Loucy (cell line): Measurements from ENCODE around the gene HEPN1.

Experiments
- H2AFZ ChIP-seq: fragments of 200-600 bp; sonication (generic); 2 replicates; pipeline ENCODE4 v1.6.0; 2016; ENCODE audit warnings: antibody characterized with exemption, mild to moderate bottlenecking, low read length, moderate library complexity
- H3F3A ChIP-seq: fragments of 200-600 bp; 2 replicates; pipeline ENCODE4 v1.6.0; 2016; ENCODE audit warnings: antibody characterized with exemption, low read depth, mild to moderate bottlenecking
- H3K27me3 ChIP-seq: fragments of 200-600 bp; sonication (generic); 2 replicates; pipeline ENCODE4 v1.6.1; 2014; ENCODE audit warnings: low read length, mild to moderate bottlenecking; ENCODE audit not compliant: insufficient read depth, poor library complexity, severe bottlenecking
- H3K36me3 ChIP-seq: fragments of 200-600 bp; sonication (generic); 2 replicates; pipeline ENCODE4 v1.6.1; 2016; ENCODE audit warnings: low read length; ENCODE audit not compliant: insufficient read depth
- H3K4me1 ChIP-seq: fragments of 200-600 bp; sonication (generic); 2 replicates; pipeline ENCODE4 v1.5.1; 2014; ENCODE audit warnings: low read length, mild to moderate bottlenecking; ENCODE audit not compliant: insufficient read depth, poor library complexity, severe bottlenecking
- H3K4me2 ChIP-seq: fragments of 200-600 bp; sonication (generic); 2 replicates; pipeline ENCODE4 v1.6.0; 2014; ENCODE audit warnings: antibody characterized with exemption, low read length, low read depth, mild to moderate bottlenecking; ENCODE audit not compliant: poor library complexity, severe bottlenecking
- H3K4me3 ChIP-seq: fragments of 200-600 bp; sonication (generic); 2 replicates; pipeline ENCODE4 v1.5.1; 2014; ENCODE audit warnings: low read length, mild to moderate bottlenecking, mixed read lengths; ENCODE audit not compliant: poor library complexity, severe bottlenecking
- H3K79me2 ChIP-seq: fragments of 200-600 bp; sonication (generic); 2 replicates; pipeline ENCODE4 v1.6.1; 2014; ENCODE audit warnings: low read length; ENCODE audit not compliant: insufficient read depth
- H3K9ac ChIP-seq: fragments of 200-600 bp; sonication (generic); 2 replicates; pipeline ENCODE4 v1.6.0; 2014; ENCODE audit warnings: mild to moderate bottlenecking, low read depth, low read length, moderate library complexity; ENCODE audit not compliant: poor library complexity, severe bottlenecking
- H3K9me2 ChIP-seq: fragments of 200-600 bp; sonication (generic); replicated peaks from 2 replicates; pipeline ENCODE4 v1.6.1; 2016; ENCODE audit warnings: low read depth, low read length, mixed read lengths
- H3K9me3 ChIP-seq: fragments of 200-600 bp; sonication (generic); 2 replicates; pipeline ENCODE4 v1.6.1; 2014; ENCODE audit warnings: mild to moderate bottlenecking, antibody characterized with exemption, low read length, low read depth; ENCODE audit not compliant: insufficient read depth
- H4K20me1 ChIP-seq: fragments of 200-600 bp; sonication (generic); 2 replicates; pipeline ENCODE4 v1.6.0; 2014; ENCODE audit warnings: antibody characterized with exemption, low read length, mild to moderate bottlenecking; ENCODE audit not compliant: insufficient read depth, poor library complexity, severe bottlenecking
- EZH2phosphoT487 ChIP-seq: fragments of 200-600 bp; IDR thresholded peaks from 2 replicates; pipeline ENCODE4 v1.6.1; 2018; ENCODE audit warnings: antibody characterized with exemption, mild to moderate bottlenecking, moderate library complexity, borderline replicate concordance
- TF ChIP-seq, protein P1 (sequence below): fragments of 200-600 bp; sonication (generic); conservative IDR thresholded peaks from 2 replicates; pipeline ENCODE4 v1.5.1; 2014; ENCODE audit warnings: mild to moderate bottlenecking, antibody characterized with exemption, low read length

The HEPN1 gene

DNA sequence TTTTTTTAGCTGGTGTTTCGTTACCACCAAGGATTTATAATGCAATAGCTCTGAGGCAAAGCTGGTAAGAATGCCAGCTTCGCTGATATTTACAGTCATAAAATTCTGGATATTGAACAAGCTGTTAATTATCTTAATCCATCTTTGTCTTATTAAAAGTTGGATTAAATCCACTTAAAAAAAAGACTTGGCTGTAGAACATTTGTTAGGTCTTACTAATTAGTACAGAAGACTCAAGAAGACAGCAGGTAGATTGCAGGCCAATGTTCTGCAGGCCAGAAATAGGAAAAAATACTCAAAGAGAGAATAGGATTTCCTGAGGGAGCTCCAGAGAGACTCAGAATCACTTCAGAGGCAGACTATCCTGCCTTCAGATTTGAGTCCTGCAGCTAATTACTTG is 28.9 kb upstream of the HEPN1 start:
- no peak for TF ChIP-seq EZH2phosphoT487
- TF ChIP-seq, protein P1, sequence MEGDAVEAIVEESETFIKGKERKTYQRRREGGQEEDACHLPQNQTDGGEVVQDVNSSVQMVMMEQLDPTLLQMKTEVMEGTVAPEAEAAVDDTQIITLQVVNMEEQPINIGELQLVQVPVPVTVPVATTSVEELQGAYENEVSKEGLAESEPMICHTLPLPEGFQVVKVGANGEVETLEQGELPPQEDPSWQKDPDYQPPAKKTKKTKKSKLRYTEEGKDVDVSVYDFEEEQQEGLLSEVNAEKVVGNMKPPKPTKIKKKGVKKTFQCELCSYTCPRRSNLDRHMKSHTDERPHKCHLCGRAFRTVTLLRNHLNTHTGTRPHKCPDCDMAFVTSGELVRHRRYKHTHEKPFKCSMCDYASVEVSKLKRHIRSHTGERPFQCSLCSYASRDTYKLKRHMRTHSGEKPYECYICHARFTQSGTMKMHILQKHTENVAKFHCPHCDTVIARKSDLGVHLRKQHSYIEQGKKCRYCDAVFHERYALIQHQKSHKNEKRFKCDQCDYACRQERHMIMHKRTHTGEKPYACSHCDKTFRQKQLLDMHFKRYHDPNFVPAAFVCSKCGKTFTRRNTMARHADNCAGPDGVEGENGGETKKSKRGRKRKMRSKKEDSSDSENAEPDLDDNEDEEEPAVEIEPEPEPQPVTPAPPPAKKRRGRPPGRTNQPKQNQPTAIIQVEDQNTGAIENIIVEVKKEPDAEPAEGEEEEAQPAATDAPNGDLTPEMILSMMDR, result no peak
- H2AFZ ChIP-seq, result no peak overlapping the region
- H3K4me3 ChIP-seq, result no peak overlapping the region
- H3K36me3 ChIP-seq, result no peaks in the 10 kb centered on the region
- H3K27me3 ChIP-seq, result no peaks in the 10 kb centered on the region
- no peaks in the 10 kb centered on the region for H4K20me1 ChIP-seq
- no peaks in the 10 kb centered on the region for H3K9me2 ChIP-seq
- no peaks in the 10 kb centered on the region for H3K9me3 ChIP-seq
- no peaks in the 10 kb centered on the region for H3F3A ChIP-seq
- H3K4me2 ChIP-seq, result no peak overlapping the region
- H3K79me2 ChIP-seq, result no peaks in the 10 kb centered on the region
- no peak overlapping the region for H3K9ac ChIP-seq
- no peaks in the 10 kb centered on the region for H3K4me1 ChIP-seq

DNA sequence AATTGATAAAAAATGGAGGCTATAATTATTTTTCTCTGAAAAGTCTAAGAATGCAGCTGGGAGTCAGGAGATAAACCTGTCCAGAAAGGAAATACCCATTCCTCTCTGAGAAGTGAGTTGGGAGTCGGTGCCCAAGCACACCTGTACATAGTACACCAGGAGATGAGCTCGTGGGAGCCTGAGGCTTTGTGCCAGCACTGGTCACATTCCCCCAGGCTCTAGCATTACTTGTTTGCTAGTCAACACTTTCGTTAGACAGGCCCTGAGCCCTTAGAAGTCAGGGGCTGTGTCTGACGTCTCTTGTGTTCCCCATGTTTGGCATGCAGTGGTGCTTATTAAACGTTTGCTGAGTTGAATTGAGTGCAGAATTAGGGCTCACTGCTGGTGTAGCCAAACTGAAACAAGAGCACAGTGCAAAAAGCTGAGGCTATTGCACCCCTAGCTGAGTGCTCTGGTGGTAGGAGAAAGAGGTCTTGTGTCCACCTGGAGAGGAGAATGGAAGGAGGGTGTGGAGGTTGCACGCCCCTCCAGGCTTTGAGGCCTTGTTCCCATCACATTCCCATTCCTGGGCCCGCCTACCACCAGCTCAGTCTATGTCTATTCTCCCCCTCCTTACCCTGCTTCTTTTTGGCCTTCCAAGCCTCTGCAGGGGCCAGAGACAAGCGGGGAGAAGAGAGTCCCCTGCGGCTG is 28.2 kb upstream of the HEPN1 start:
- Histone ChIP-seq H3K9me2 (no peaks in the 10 kb centered on the region), H3K36me3 (no peaks in the 10 kb centered on the region), H3K9ac (no peak overlapping the region), H3F3A (no peaks in the 10 kb centered on the region), H3K79me2 (no peaks in the 10 kb centered on the region), H3K4me1 (no peaks in the 10 kb centered on the region), H3K4me3 (no peak overlapping the region), H3K27me3 (no peaks in the 10 kb centered on the region), H2AFZ (no peak overlapping the region), H3K4me2 (no peak overlapping the region), H4K20me1 (no peaks in the 10 kb centered on the region), H3K9me3 (no peaks in the 10 kb centered on the region)
- TF ChIP-seq, protein P1, result no peak
- no peak for TF ChIP-seq EZH2phosphoT487

DNA sequence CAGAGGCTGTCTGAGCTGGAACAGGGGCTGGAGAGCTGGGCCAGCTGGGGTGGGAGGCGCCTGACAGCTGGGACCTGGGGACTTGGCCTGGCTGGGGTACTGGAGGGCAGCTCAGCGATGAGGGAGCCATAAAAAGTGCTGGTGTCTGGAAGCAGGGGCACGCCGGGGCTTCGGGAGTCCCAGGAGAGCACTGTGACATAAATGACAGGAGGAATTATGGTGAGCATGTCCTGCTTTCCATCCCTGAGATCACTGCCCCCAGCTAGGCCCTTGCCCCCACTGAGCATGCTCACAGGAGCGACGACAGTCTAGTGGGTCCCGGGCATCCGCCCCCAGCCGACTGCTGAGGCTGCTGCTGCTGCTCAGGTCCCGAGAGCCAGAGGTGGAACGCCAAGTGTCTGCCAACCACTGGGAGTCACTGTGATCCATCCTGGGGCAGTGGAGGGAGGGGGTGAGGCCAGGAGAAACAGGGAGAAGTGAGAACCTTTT is 27.6 kb upstream of the HEPN1 start:
- Histone ChIP-seq H3K4me3 (no peak overlapping the region), H3K79me2 (no peaks in the 10 kb centered on the region), H3K36me3 (no peaks in the 10 kb centered on the region), H2AFZ (no peak overlapping the region), H4K20me1 (no peaks in the 10 kb centered on the region), H3K9ac (no peak overlapping the region), H3F3A (no peaks in the 10 kb centered on the region), H3K27me3 (no peaks in the 10 kb centered on the region), H3K9me3 (no peaks in the 10 kb centered on the region), H3K4me2 (no peak overlapping the region), H3K4me1 (no peaks in the 10 kb centered on the region), H3K9me2 (no peaks in the 10 kb centered on the region)
- TF ChIP-seq, protein P1, result no peak
- no peak for TF ChIP-seq EZH2phosphoT487
